Spleen (tissue), 11 donors: ENCODE results near the gene SYNM. TPM values are rescaled to one million over a fixed set of nuclear protein-coding genes. Genes with fewer than 3 reads are reported as not detected.

Source experiments
- DNase-seq: peaks from one replicate; pipeline ENCODE4 v3.0.0-alpha.2; 2020
- H3K27ac ChIP-seq, 8 donors: fragments of 200-600 bp; sonication (generic) in 7 of 8; 1 replicate in 4 of 8; 2 replicates in 4 of 8; pipeline versions ENCODE4 v1.5.0 to v1.8.0; 2016 to 2021; ENCODE audit warnings: inconsistent platforms in 4 of 8, mild to moderate bottlenecking in 4 of 8, moderate library complexity in 1 of 8
- H3K27me3 ChIP-seq, 7 donors: fragments of 200-600 bp; sonication (generic) in 6 of 7; replicated peaks in 1 of 7; 1 replicate in 4 of 7; 2 replicates in 3 of 7; pipeline versions ENCODE4 v1.5.0 to v1.8.0; 2016 to 2021; ENCODE audit warnings: inconsistent platforms in 3 of 7, mild to moderate bottlenecking in 1 of 7
- H3K36me3 ChIP-seq, 6 donors: fragments of 200-600 bp; sonication (generic) in 5 of 6; 1 replicate in 4 of 6; 2 replicates in 2 of 6; pipeline versions ENCODE4 v1.5.0 to v1.8.0; 2016 to 2021; ENCODE audit warnings: inconsistent platforms in 2 of 6
- H3K4me1 ChIP-seq, 6 donors: fragments of 200-600 bp; sonication (generic) in 5 of 6; 1 replicate in 3 of 6; 2 replicates in 3 of 6; pipeline versions ENCODE4 v1.5.0 to v1.8.0; 2016 to 2021; ENCODE audit warnings: inconsistent platforms in 3 of 6
- H3K4me3 ChIP-seq, 8 donors: fragments of 200-600 bp; sonication (generic) in 7 of 8; 1 replicate in 4 of 8; 2 replicates in 4 of 8; pipeline versions ENCODE4 v1.5.0 to v1.8.0; 2016 to 2021; ENCODE audit warnings: inconsistent platforms in 4 of 8, mild to moderate bottlenecking in 4 of 8, moderate library complexity in 2 of 8
- H3K9me3 ChIP-seq, 8 donors: fragments of 200-600 bp; sonication (generic) in 7 of 8; 1 replicate in 4 of 8; 2 replicates in 4 of 8; pipeline versions ENCODE4 v1.5.0 to v1.8.0; 2016 to 2021; ENCODE audit warnings: inconsistent platforms in 4 of 8
- POLR2A ChIP-seq, 3 donors: fragments of 450-650 bp; IDR thresholded peaks; one replicate each; pipeline ENCODE4 v1.5.1; 2017; ENCODE audit warnings: antibody characterized with exemption in 3 of 3, mild to moderate bottlenecking in 1 of 3
- POLR2AphosphoS5 ChIP-seq, 3 donors: sonication (generic); formaldehyde crosslinking; IDR thresholded peaks; one replicate each; pipeline ENCODE4 v1.5.1; 2017; ENCODE audit warnings: antibody characterized with exemption in 3 of 3
- WGBS, 5 donors: extraction: QIAGEN DNeasy Blood & Tissue Kit in 3 of 5; methylation state at CpG; one replicate each; pipeline versions ENCODE4 v1.1.5 to v1.1.7; 2013 to 2018; 5-methylcytosine and 5-hydroxymethylcytosine counted together
- intact Hi-C: fragments of 100-400 bp; cut with DNase I; formaldehyde crosslinking; loops from one replicate; pipeline ENCODE4 v1.15.0; 2023; ENCODE audit warnings: low total_unique reads
- polyA plus RNA-seq, 3 donors: library from polyadenylated mRNA; stranded (reverse); fragments of 200-250 nt; gene quantifications; one replicate each; pipeline ENCODE4 v1.2.1, GENCODE V29; 2013
- total RNA-seq, 7 donors: library from RNA; depleted of rRNA in 3 of 7; stranded (reverse); fragments of >200 nt in 3 of 7; fragmentation: NEBNext Ultra II Directional in 4 of 7; extraction: Animal tissue kit (Norgen Biotek cat#: 25700) in 4 of 7; gene quantifications; one replicate each; pipeline versions ENCODE4 v1.1.0 to v1.2.1, GENCODE V29; 2016 to 2021
- TF ChIP-seq, protein P1 (sequence below), 11 experiments: fragments of 200-600 bp in 7 of 11; fragments of 450-650 bp in 4 of 11; sonication (generic) in 4 of 11; IDR thresholded peaks in 8 of 11; conservative IDR thresholded peaks in 3 of 11; 1 replicate in 7 of 11; 2 replicates in 4 of 11; pipeline versions ENCODE4 v1.4.0 to v1.8.0; 2016 to 2021; ENCODE audit warnings: antibody characterized with exemption in 11 of 11, inconsistent platforms in 4 of 11, mild to moderate bottlenecking in 1 of 11
- donor health status: healthy with polysubstance abuse.
- donor health status: DM: no; HTN: no; CAD: no; lungs with moderate emphysema.
- donor health status: DM: no; HTN: no; CAD: no.
- donor health status: Bipolar disorder and iron deficiency.
- donor health status: healthy.
- donor health status: DM: no; HTN: no; CAD: no.
- donor health status: DM: yes; HTN: yes; CAD: no.

SYNM gene
- total and polyA plus RNA-seq, 10 donors, result 3.3 to 10.7 (median 4.1) TPM

DNA sequence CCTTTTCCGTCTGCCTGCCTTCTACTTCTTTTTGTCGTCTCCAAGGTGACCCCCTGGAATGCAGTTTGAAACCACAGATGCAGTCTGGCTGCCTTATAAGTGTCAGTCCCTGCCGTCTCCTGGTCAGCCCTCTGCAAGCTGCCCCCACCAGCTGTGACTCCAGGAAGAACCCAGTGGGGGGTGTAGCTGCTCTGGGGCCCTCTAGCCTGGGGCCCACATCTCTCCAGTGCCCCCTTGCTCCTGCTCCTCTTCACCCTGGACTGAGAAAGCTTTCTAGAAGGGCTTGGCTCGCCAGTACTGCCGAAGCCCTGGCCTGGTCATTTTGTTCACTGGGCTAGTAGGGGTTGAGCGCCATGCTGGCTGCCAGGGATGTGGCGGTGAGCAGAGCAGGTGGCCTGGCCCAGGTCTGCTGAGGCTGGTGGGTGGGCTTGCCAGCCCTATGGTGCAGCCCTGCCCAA lies 21.3 kb downstream of the SYNM start:
- no peak overlapping the region for H3K4me3 ChIP-seq

DNA sequence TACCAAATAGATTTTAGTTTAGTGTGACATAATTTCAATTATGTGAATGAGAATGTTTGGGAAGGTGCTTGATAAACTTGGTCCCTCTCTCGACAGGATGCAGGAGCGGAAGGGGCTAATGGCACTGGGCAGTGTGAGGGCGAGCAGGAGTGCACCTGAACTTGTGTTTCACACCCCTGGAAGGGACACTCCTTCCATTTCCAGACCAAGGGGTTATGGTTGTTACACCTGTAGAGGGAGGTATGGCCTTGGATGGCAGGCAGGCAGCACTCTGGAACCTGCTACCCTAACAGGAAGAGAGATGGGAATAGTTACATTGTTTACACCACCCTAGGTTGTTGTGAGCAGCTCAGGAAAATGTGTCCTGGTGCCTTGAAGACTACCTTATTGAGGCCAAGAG lies 22.1 kb downstream of the SYNM start:
- no peak overlapping the region for H3K4me3 ChIP-seq
- no peak overlapping the region for H3K27ac ChIP-seq
- WGBS, 5 donors, result 86 to 96% (median 94%) methylated on average over 3 of the region's 3 CpGs
- peaks cover 3 to 16% (median 10%) of the 10 kb centered on the region in 6 donors for H3K4me1 ChIP-seq
- intact Hi-C loops, result no loop called here
- H3K9me3 ChIP-seq, result no peaks in the 10 kb centered on the region
- peaks cover 0 to 19% (median 0%) of the 10 kb centered on the region in 7 donors for H3K27me3 ChIP-seq
- H3K36me3 ChIP-seq, result peaks cover 0 to 14% (median 0%) of the 10 kb centered on the region in 6 donors
- DNase-seq, result no peak
- TF ChIP-seq POLR2AphosphoS5 (IDR thresholded peaks at IDR 0.05) (no peak), POLR2A (IDR thresholded peaks at IDR 0.05) (no peak)
- TF ChIP-seq, protein P1, sequence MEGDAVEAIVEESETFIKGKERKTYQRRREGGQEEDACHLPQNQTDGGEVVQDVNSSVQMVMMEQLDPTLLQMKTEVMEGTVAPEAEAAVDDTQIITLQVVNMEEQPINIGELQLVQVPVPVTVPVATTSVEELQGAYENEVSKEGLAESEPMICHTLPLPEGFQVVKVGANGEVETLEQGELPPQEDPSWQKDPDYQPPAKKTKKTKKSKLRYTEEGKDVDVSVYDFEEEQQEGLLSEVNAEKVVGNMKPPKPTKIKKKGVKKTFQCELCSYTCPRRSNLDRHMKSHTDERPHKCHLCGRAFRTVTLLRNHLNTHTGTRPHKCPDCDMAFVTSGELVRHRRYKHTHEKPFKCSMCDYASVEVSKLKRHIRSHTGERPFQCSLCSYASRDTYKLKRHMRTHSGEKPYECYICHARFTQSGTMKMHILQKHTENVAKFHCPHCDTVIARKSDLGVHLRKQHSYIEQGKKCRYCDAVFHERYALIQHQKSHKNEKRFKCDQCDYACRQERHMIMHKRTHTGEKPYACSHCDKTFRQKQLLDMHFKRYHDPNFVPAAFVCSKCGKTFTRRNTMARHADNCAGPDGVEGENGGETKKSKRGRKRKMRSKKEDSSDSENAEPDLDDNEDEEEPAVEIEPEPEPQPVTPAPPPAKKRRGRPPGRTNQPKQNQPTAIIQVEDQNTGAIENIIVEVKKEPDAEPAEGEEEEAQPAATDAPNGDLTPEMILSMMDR (IDR thresholded peaks at IDR 0.05 in 8 of 11, conservative IDR thresholded peaks at IDR 0.05 in 3 of 11), result no peak

More for the DNA sequence above, 21.3 kb downstream of the SYNM start:
- TF ChIP-seq, protein P1 (IDR thresholded peaks at IDR 0.05 in 8 of 11, conservative IDR thresholded peaks at IDR 0.05 in 3 of 11), result no peak
- TF ChIP-seq POLR2AphosphoS5 (IDR thresholded peaks at IDR 0.05) (no peak), POLR2A (IDR thresholded peaks at IDR 0.05) (no peak)
- no peak overlapping the region for H3K27ac ChIP-seq
- H3K36me3 ChIP-seq, result peaks cover 0 to 6% (median 0%) of the 10 kb centered on the region in 6 donors
- intact Hi-C loops, result no loop called here
- H3K4me1 ChIP-seq, result peaks cover 3 to 16% (median 10%) of the 10 kb centered on the region in 6 donors
- DNase-seq, result no peak
- no peaks in the 10 kb centered on the region for H3K9me3 ChIP-seq
- WGBS, 5 donors, result 92 to 96% (median 93%) methylated on average over 6 to 7 of the region's 7 CpGs
- H3K27me3 ChIP-seq, result peaks cover 0 to 19% (median 0%) of the 10 kb centered on the region in 7 donors

DNA sequence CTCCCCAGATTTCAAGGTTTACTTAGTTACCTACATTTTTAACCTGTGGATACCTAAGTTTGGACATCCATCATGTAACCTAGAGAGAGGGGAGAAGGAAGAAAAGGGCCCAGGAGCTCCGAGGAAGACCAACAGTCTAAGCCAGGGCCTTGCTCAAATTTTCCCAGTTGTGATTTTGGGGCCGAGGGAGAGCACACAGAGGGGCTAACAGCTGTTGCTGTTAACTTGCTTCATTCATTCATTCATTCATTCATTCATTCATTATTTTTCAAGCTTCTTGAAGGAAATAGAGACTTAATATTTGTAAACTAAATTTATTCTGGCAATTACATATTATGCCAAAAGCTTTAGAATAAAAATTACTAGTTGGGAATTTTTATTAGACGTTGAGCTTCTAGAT lies 22.9 kb downstream of the SYNM start:
- no peak for TF ChIP-seq POLR2AphosphoS5 (IDR thresholded peaks at IDR 0.05)
- no peak for TF ChIP-seq POLR2A (IDR thresholded peaks at IDR 0.05)
- TF ChIP-seq, protein P1 (IDR thresholded peaks at IDR 0.05 in 8 of 11, conservative IDR thresholded peaks at IDR 0.05 in 3 of 11), result no peak
- Histone ChIP-seq H3K4me3 (no peak overlapping the region), H3K27me3 (peaks cover 0 to 17% (median 0%) of the 10 kb centered on the region in 7 donors), H3K27ac (no peak overlapping the region), H3K4me1 (peaks cover 3 to 16% (median 10%) of the 10 kb centered on the region in 6 donors), H3K9me3 (no peaks in the 10 kb centered on the region), H3K36me3 (peaks cover 0 to 16% (median 0%) of the 10 kb centered on the region in 6 donors)
- no peak for DNase-seq
- WGBS, 5 donors, result 84 to 94% (median 93%) methylated on average over 3 of the region's 3 CpGs
- intact Hi-C loops, result no loop called here

DNA sequence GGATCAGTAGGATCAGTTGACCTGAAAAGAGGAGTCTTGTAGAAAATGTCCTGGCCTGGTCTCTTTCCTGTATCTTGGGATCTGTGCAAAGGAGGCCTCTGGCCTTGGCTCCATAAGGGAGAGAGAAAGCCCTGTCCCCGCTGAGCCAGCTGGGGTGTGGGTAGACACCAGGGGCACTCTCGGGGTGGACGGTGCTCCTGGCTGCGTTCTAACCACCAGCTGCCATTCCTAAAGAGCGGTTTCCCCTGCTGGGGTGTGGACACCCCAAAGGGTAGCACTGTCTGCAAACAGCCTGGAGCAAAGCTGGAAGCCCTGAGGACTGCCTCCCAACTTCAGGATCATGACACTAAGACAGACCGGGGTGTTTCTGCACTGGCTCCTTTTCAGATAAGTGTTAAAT lies 23.5 kb downstream of the SYNM start:
- Histone ChIP-seq H3K27ac (no peak overlapping the region), H3K27me3 (peaks cover 0 to 11% (median 0%) of the 10 kb centered on the region in 7 donors), H3K9me3 (no peaks in the 10 kb centered on the region), H3K4me3 (no peak overlapping the region), H3K36me3 (peaks cover 0 to 16% (median 0%) of the 10 kb centered on the region in 6 donors), H3K4me1 (peaks cover 3 to 12% (median 8%) of the 10 kb centered on the region in 6 donors)
- TF ChIP-seq, protein P1 (IDR thresholded peaks at IDR 0.05 in 8 of 11, conservative IDR thresholded peaks at IDR 0.05 in 3 of 11), result no peak
- TF ChIP-seq POLR2AphosphoS5 (IDR thresholded peaks at IDR 0.05), result no peak
- no peak for TF ChIP-seq POLR2A (IDR thresholded peaks at IDR 0.05)
- intact Hi-C loops, result no loop called here
- no peak for DNase-seq
- 87 to 97% (median 90%) methylated on average over 6 of the region's 6 CpGs for WGBS, 5 donors
